ENCODE measurements around the gene FADS1.

Gene FADS1

DNA sequence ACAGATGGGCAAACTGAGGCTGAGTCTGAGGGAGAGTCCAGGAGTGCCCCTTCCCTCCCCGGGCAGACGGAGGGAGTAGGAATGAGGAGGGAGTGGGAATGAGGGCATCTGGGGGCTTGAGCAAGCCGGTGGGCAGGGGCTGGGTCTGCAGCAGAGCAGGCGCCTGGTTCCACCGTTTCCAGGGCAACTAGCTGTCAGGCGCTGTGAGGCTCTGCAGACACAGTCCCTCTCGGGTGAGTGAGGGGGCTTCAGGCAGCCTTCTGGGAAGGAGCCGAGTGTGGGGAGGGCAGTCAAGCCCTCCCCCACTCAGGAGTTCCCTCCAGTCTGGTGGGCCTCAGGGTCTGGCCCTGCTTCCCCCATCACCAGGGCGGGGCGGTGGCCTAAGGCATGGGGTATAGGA is 43.4 kb downstream of the FADS1 start:
- no peaks in the 10 kb centered on the region for H3K27me3 ChIP-seq (ENCODE audit: insufficient read depth, low read length)
- no peak overlapping the region for H2AK5ac ChIP-seq (ENCODE audit: low read length)
- H3K4ac ChIP-seq (ENCODE audit: low read depth, low read length), result no peak overlapping the region
- no peak overlapping the region for H3K18ac ChIP-seq (ENCODE audit: low read length)
- H3K36me3 ChIP-seq (ENCODE audit: control insufficient read depth in 1 of 2, insufficient read depth in 2 of 2, low read length in 2 of 2), result peaks cover 6 to 7% of the 10 kb centered on the region in 2 experiments
- H2BK120ac ChIP-seq (ENCODE audit: insufficient read depth, low read length, poor library complexity), result peak overlapping the region; percentile 14
- no peak overlapping the region for H3K9ac ChIP-seq (ENCODE audit: low read length)
- H4K91ac ChIP-seq (ENCODE audit: low read depth, low read length), result peak overlapping the region; percentile 40
- no peaks in the 10 kb centered on the region for H3K9me3 ChIP-seq (ENCODE audit: insufficient read depth, low read depth, low read length)
- no peak overlapping the region for H3K14ac ChIP-seq (ENCODE audit: low read length)
- no peak overlapping the region for H4K12ac ChIP-seq (ENCODE audit: low read depth, low read length)
- no peak overlapping the region for H3K27ac ChIP-seq (ENCODE audit: low read depth, low read length)
- no peak overlapping the region for H2AFZ ChIP-seq (ENCODE audit: insufficient read depth, low read length, poor library complexity)
- H3K79me1 ChIP-seq (ENCODE audit: low read length), result peaks cover 22% of the 10 kb centered on the region
- peaks cover 30 to 41% of the 10 kb centered on the region in 2 experiments for H3K4me1 ChIP-seq (ENCODE audit: control insufficient read depth in 1 of 2, insufficient read depth in 2 of 2, low read length in 2 of 2)
- H3K23ac ChIP-seq (ENCODE audit: low read length), result no peak overlapping the region
- no CpG with 5 or more reads among the region's 10 CpGs for WGBS (ENCODE audit: extremely low coverage, insufficient coverage, insufficient read length)
- H4K8ac ChIP-seq (ENCODE audit: low read depth, low read length), result no peak overlapping the region
- peak overlapping the region; percentile 37 for H3K4me2 ChIP-seq (ENCODE audit: low read length)
- peaks cover 6% of the 10 kb centered on the region for H3K79me2 ChIP-seq (ENCODE audit: control insufficient read depth, insufficient read depth, low read length, poor library complexity)
- no peak for DNase-seq
- no peak overlapping the region for H3K4me3 ChIP-seq (ENCODE audit: low read depth, low read length)
- peak overlapping the region; percentile 16 for H2BK12ac ChIP-seq (ENCODE audit: low read length)
- H2BK5ac ChIP-seq (ENCODE audit: low read depth, low read length, poor library complexity), result peak overlapping the region; percentile 58

DNA sequence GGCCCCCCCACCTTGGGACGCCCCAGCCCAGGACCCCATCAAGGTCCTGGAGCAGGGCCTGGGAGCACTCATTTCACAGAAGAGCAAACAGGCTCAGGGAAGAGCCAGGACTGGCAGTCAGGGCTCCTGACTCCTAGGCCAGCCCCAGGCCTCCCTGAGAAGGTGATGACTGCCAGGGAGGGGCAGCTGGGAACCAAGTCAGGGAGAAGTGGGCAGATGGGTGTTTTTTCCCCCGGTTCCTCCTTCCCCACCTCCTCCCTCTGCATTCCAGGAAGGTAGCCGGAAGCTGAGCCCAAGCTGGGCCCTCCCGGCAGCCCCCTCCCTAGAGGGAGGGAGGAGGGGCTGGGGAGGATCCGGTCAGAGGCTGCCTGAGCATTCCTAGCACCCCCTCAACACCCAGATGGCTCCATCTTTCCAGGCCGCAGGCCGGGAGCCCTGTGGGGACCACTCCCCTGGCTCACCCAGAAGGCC is 44.8 kb downstream of the FADS1 start:
- Histone ChIP-seq H3K14ac (ENCODE audit: low read length) (peak overlapping the region; percentile 81), H2BK12ac (ENCODE audit: low read length) (peak overlapping the region; percentile 63), H2AFZ (ENCODE audit: insufficient read depth, low read length, poor library complexity) (peak overlapping the region; percentile 30), H2AK5ac (ENCODE audit: low read length) (peak overlapping the region; percentile 49), H3K4ac (ENCODE audit: low read depth, low read length) (peak overlapping the region; percentile 1), H3K23ac (ENCODE audit: low read length) (no peak overlapping the region), H3K4me3 (ENCODE audit: low read depth, low read length) (no peak overlapping the region), H3K27me3 (ENCODE audit: insufficient read depth, low read length) (no peaks in the 10 kb centered on the region), H3K79me1 (ENCODE audit: low read length) (peaks cover 22% of the 10 kb centered on the region), H3K18ac (ENCODE audit: low read length) (peak overlapping the region; percentile 76), H4K12ac (ENCODE audit: low read depth, low read length) (peak overlapping the region; percentile 55), H3K9me3 (ENCODE audit: insufficient read depth, low read depth, low read length) (peaks cover 1% of the 10 kb centered on the region), H4K91ac (ENCODE audit: low read depth, low read length) (peak overlapping the region; percentile 89), H2BK120ac (ENCODE audit: insufficient read depth, low read length, poor library complexity) (peak overlapping the region; percentile 81), H3K4me1 (ENCODE audit: control insufficient read depth in 1 of 2, insufficient read depth in 2 of 2, low read length in 2 of 2) (peaks cover 30 to 42% of the 10 kb centered on the region in 2 experiments), H3K79me2 (ENCODE audit: control insufficient read depth, insufficient read depth, low read length, poor library complexity) (peaks cover 6% of the 10 kb centered on the region), H3K36me3 (ENCODE audit: control insufficient read depth in 1 of 2, insufficient read depth in 2 of 2, low read length in 2 of 2) (peaks cover 0 to 4% of the 10 kb centered on the region in 2 experiments), H3K27ac (ENCODE audit: low read depth, low read length) (peak overlapping the region; percentile 24), H3K4me2 (ENCODE audit: low read length) (no peak overlapping the region), H3K9ac (ENCODE audit: low read length) (no peak overlapping the region), H2BK5ac (ENCODE audit: low read depth, low read length, poor library complexity) (peak overlapping the region; percentile 71), H4K8ac (ENCODE audit: low read depth, low read length) (peak overlapping the region; percentile 30)
- no peak for DNase-seq
- WGBS (ENCODE audit: extremely low coverage, insufficient coverage, insufficient read length), result no CpG with 5 or more reads among the region's 7 CpGs

DNA sequence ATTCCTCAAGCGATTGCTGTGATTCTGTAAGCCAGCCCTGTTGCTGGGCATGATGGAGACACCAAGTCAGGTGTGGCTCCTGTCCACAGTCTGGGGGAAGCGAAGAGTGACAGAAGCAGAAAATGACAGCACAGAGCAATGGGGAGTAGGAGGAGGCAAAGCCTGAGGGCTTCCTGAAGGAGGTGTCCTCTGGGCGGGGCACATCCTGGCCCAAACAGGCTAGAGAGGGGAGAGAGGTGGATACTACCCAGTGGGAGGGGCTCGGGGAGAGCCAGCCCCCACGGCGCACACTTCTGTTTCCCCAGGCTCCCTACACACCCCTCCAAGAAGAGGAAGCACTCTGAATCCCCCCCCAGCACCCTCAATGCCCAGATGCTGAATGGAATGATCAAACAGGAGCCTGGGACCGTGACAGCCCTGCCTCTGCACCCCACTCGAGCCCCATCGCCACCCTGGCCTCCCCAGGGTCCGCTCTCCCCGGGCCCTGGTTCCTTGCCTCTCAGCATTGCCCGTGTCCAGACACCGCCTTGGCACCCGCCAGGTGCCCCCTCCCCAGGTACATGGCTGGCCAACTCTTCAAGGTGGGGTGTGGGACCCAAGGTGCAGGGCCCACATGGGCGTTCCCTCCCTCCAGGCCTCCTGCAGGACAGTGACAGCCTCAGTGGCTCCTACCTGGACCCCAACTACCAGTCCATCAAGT is 45.5 kb downstream of the FADS1 start:
- Histone ChIP-seq H4K8ac (ENCODE audit: low read depth, low read length) (peak overlapping the region; percentile 30), H3K4me3 (ENCODE audit: low read depth, low read length) (no peak overlapping the region), H3K79me1 (ENCODE audit: low read length) (peaks cover 22% of the 10 kb centered on the region), H3K27me3 (ENCODE audit: insufficient read depth, low read length) (no peaks in the 10 kb centered on the region), H3K9ac (ENCODE audit: low read length) (peak overlapping the region; percentile 1), H3K79me2 (ENCODE audit: control insufficient read depth, insufficient read depth, low read length, poor library complexity) (peaks cover 6% of the 10 kb centered on the region), H3K23ac (ENCODE audit: low read length) (no peak overlapping the region), H4K12ac (ENCODE audit: low read depth, low read length) (peak overlapping the region; percentile 49), H3K4me1 (ENCODE audit: control insufficient read depth in 1 of 2, insufficient read depth in 2 of 2, low read length in 2 of 2) (peaks cover 30 to 42% of the 10 kb centered on the region in 2 experiments), H2BK5ac (ENCODE audit: low read depth, low read length, poor library complexity) (peak overlapping the region; percentile 64), H2AFZ (ENCODE audit: insufficient read depth, low read length, poor library complexity) (no peak overlapping the region), H3K4me2 (ENCODE audit: low read length) (no peak overlapping the region), H3K4ac (ENCODE audit: low read depth, low read length) (peak overlapping the region; percentile 1), H2BK12ac (ENCODE audit: low read length) (peak overlapping the region; percentile 63), H3K27ac (ENCODE audit: low read depth, low read length) (peak overlapping the region; percentile 24), H4K91ac (ENCODE audit: low read depth, low read length) (peak overlapping the region; percentile 89), H3K14ac (ENCODE audit: low read length) (peak overlapping the region; percentile 12), H3K36me3 (ENCODE audit: control insufficient read depth in 1 of 2, insufficient read depth in 2 of 2, low read length in 2 of 2) (no peaks in the 10 kb centered on the region), H2AK5ac (ENCODE audit: low read length) (peak overlapping the region; percentile 46), H3K9me3 (ENCODE audit: insufficient read depth, low read depth, low read length) (peaks cover 1% of the 10 kb centered on the region), H2BK120ac (ENCODE audit: insufficient read depth, low read length, poor library complexity) (peak overlapping the region; percentile 75), H3K18ac (ENCODE audit: low read length) (peak overlapping the region; percentile 76)
- DNase-seq, result no peak
- no CpG with 5 or more reads among the region's 15 CpGs for WGBS (ENCODE audit: extremely low coverage, insufficient coverage, insufficient read length)

DNA sequence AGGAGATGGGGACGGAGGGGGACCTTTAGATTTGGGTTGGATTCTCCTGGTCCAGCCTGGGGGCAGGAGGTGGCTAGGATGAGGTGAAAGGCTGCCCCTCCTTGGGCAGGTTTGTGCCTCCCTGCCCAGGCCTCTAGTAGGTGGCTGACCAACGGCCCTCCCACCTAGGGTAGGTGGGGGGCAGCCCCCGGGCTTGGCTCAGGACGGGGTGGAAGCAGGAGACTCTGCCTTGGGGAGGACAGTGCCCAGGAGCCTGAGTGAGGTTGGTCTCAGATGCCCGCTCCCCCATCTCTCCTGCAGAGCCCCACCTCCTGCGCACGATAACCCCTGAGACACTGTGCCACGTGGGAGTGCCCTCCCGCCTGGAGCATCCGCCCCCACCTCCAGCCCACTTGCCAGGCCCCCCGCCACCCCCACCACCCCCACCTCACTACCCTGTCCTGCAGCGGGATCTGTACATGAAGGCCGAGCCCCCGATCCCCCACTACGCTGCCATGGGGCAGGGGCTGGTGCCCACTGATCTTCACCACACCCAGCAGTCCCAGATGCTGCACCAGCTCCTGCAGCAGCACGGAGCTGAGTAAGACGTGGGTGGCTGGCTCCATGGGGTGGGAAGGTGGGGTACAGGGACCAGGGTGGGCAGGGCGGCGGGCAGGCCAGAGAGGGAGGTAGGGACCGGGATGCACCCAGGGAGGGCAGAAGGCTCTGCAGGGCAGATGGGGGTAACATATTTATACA is 46.7 kb downstream of the FADS1 start:
- Histone ChIP-seq H3K4ac (ENCODE audit: low read depth, low read length) (no peak overlapping the region), H3K79me2 (ENCODE audit: control insufficient read depth, insufficient read depth, low read length, poor library complexity) (peaks cover 6% of the 10 kb centered on the region), H3K27ac (ENCODE audit: low read depth, low read length) (no peak overlapping the region), H3K4me2 (ENCODE audit: low read length) (no peak overlapping the region), H3K14ac (ENCODE audit: low read length) (no peak overlapping the region), H3K18ac (ENCODE audit: low read length) (no peak overlapping the region), H3K36me3 (ENCODE audit: control insufficient read depth in 1 of 2, insufficient read depth in 2 of 2, low read length in 2 of 2) (no peaks in the 10 kb centered on the region), H3K23ac (ENCODE audit: low read length) (no peak overlapping the region), H2AFZ (ENCODE audit: insufficient read depth, low read length, poor library complexity) (no peak overlapping the region), H3K4me3 (ENCODE audit: low read depth, low read length) (no peak overlapping the region), H3K9ac (ENCODE audit: low read length) (no peak overlapping the region), H2BK5ac (ENCODE audit: low read depth, low read length, poor library complexity) (no peak overlapping the region), H2BK120ac (ENCODE audit: insufficient read depth, low read length, poor library complexity) (no peak overlapping the region), H4K8ac (ENCODE audit: low read depth, low read length) (no peak overlapping the region), H3K9me3 (ENCODE audit: insufficient read depth, low read depth, low read length) (peaks cover 3% of the 10 kb centered on the region), H2AK5ac (ENCODE audit: low read length) (peak overlapping the region; percentile 42), H4K12ac (ENCODE audit: low read depth, low read length) (no peak overlapping the region), H2BK12ac (ENCODE audit: low read length) (no peak overlapping the region), H3K79me1 (ENCODE audit: low read length) (peaks cover 22% of the 10 kb centered on the region), H3K4me1 (ENCODE audit: control insufficient read depth in 1 of 2, insufficient read depth in 2 of 2, low read length in 2 of 2) (peaks cover 30 to 42% of the 10 kb centered on the region in 2 experiments), H3K27me3 (ENCODE audit: insufficient read depth, low read length) (no peaks in the 10 kb centered on the region), H4K91ac (ENCODE audit: low read depth, low read length) (peak overlapping the region; percentile 19)
- WGBS (ENCODE audit: extremely low coverage, insufficient coverage, insufficient read length), result no CpG with 5 or more reads among the region's 20 CpGs
- DNase-seq, result no peak
